DOHH2 (cell line): ENCODE measurements around the gene B4GALT5.

ENCODE experiments used
- EZH2phosphoT487 ChIP-seq: fragments of 200-600 bp; sonication (generic); IDR thresholded peaks from 2 replicates; pipeline ENCODE4 v1.6.1; 2017; ENCODE audit warnings: borderline replicate concordance, mild to moderate bottlenecking, antibody characterized with exemption, low read length, moderate library complexity, mixed read lengths
- TF ChIP-seq, protein P1 (sequence below): fragments of 200-600 bp; sonication (generic); IDR thresholded peaks from one replicate; pipeline ENCODE4 v1.5.1; 2014; ENCODE audit warnings: antibody characterized with exemption, mild to moderate bottlenecking, low read depth, low read length; ENCODE audit not compliant: poor library complexity, severe bottlenecking

DNA sequence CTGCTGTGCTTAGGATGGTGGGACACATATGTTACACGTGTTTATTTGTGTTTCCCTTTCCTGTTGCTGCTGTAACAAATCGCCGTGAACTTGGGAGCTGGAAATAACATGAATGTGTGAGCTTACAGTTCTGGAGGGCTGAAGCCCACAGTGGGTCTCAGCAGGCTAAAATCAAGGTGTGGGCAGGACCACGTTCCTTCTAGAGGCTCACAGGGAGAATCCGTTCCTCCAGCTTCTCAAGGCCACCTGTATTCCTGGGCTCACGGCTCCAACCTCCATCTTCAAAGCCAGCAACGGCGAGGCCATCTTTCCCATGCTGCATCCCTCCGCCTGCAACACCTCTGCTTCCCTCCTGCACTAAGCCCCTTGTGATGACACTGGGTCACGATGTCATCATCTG, 118.3 kb downstream of the B4GALT5 start:
- TF ChIP-seq EZH2phosphoT487: no peak
- TF ChIP-seq, protein P1, sequence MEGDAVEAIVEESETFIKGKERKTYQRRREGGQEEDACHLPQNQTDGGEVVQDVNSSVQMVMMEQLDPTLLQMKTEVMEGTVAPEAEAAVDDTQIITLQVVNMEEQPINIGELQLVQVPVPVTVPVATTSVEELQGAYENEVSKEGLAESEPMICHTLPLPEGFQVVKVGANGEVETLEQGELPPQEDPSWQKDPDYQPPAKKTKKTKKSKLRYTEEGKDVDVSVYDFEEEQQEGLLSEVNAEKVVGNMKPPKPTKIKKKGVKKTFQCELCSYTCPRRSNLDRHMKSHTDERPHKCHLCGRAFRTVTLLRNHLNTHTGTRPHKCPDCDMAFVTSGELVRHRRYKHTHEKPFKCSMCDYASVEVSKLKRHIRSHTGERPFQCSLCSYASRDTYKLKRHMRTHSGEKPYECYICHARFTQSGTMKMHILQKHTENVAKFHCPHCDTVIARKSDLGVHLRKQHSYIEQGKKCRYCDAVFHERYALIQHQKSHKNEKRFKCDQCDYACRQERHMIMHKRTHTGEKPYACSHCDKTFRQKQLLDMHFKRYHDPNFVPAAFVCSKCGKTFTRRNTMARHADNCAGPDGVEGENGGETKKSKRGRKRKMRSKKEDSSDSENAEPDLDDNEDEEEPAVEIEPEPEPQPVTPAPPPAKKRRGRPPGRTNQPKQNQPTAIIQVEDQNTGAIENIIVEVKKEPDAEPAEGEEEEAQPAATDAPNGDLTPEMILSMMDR: no peak
